ENCODE data around the gene ENO2. TPM values are rescaled to one million over a fixed set of nuclear protein-coding genes. Genes with fewer than 3 reads are reported as not detected.

Gene ENO2
- total and polyA plus RNA-seq, 4 donors: 1.1 to 3.1 (median 1.4) TPM

- H3K4me1 ChIP-seq (ENCODE audit: control insufficient read depth in 4 of 4, insufficient read depth in 4 of 4, low read length in 3 of 4): peaks cover 0 to 36% (median 14%) of the 10 kb centered on the region in 4 donors
- no peaks in the 10 kb centered on the region for H3K27me3 ChIP-seq (ENCODE audit: control insufficient read depth in 4 of 4, insufficient read depth in 4 of 4, low read length in 3 of 4)
- no peak for TF ChIP-seq TAF1 (conservative IDR thresholded peaks at IDR 0.05)
- TF ChIP-seq ZBTB33 (IDR thresholded peaks at IDR 0.05): no peak
- H3K4me3 ChIP-seq (ENCODE audit: low read depth in 1 of 3, low read length in 3 of 3): no peak overlapping the region
- no peak for DNase-seq (ENCODE audit: low spot score)
- peak overlapping the region; percentile 4 to 56 for H3K27ac ChIP-seq (ENCODE audit: low read depth in 1 of 2, low read length in 2 of 2)
- H3K9ac ChIP-seq (ENCODE audit: low read depth in 1 of 2, low read length in 2 of 2): no peak overlapping the region
- no peaks in the 10 kb centered on the region for H3K9me3 ChIP-seq (ENCODE audit: control insufficient read depth in 4 of 4, low read length in 3 of 4)
- peaks cover 0 to 3% (median 2%) of the 10 kb centered on the region in 4 donors for H3K36me3 ChIP-seq (ENCODE audit: control insufficient read depth in 4 of 4, insufficient read depth in 3 of 4, low read depth in 1 of 4, low read length in 3 of 4)
- 88% methylated on average over 28 of the region's 28 CpGs for WGBS
Measured at GRCh38 chr12:6957741-6958608, 43.6 kb downstream of the ENO2 start.

DNA sequence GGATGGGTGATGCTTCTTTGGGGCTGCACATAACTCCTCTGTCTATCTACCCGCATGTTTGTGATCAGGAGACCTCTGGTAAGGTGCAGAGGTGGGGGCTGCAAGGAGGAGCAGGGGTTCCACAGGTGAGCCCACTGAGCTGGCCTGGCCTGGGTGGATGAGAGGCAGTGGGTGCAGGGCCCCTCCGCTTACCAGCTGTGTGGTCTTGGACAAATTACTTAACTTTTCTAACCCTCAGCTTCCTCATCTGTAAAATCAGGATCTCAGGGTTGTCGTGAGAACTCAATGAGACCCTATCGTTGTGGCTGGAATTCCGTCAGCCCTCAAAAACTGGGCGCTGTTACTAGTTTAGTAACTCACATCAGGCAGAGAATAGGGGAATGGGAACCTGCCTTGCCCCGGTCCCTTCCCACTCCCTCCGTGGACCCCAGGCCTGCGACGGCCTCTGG, 44.3 kb downstream of the ENO2 start:
- Histone ChIP-seq H3K36me3 (ENCODE audit: control insufficient read depth in 4 of 4, insufficient read depth in 3 of 4, low read depth in 1 of 4, low read length in 3 of 4) (peaks cover 0 to 3% (median 2%) of the 10 kb centered on the region in 4 donors), H3K4me1 (ENCODE audit: control insufficient read depth in 4 of 4, insufficient read depth in 4 of 4, low read length in 3 of 4) (peaks cover 0 to 36% (median 14%) of the 10 kb centered on the region in 4 donors), H3K4me3 (ENCODE audit: low read depth in 1 of 3, low read length in 3 of 3) (no peak overlapping the region), H3K27ac (ENCODE audit: low read depth in 1 of 2, low read length in 2 of 2) (peak overlapping the region; percentile 56 to 73), H3K9ac (ENCODE audit: low read depth in 1 of 2, low read length in 2 of 2) (no peak overlapping the region), H3K27me3 (ENCODE audit: control insufficient read depth in 4 of 4, insufficient read depth in 4 of 4, low read length in 3 of 4) (no peaks in the 10 kb centered on the region), H3K9me3 (ENCODE audit: control insufficient read depth in 4 of 4, low read length in 3 of 4) (no peaks in the 10 kb centered on the region)
- no peak for TF ChIP-seq YY1 (IDR thresholded peaks at IDR 0.05)
- no peak for TF ChIP-seq TAF1 (conservative IDR thresholded peaks at IDR 0.05)
- TF ChIP-seq, protein P1, sequence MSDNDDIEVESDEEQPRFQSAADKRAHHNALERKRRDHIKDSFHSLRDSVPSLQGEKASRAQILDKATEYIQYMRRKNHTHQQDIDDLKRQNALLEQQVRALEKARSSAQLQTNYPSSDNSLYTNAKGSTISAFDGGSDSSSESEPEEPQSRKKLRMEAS (IDR thresholded peaks at IDR 0.05): no peak
- no peak for TF ChIP-seq FOXA2 (IDR thresholded peaks at IDR 0.05)
- TF ChIP-seq SP1 (IDR thresholded peaks at IDR 0.05): no peak
- TF ChIP-seq RAD21 (IDR thresholded peaks at IDR 0.05): no peak
- WGBS: 72% methylated on average over 10 of the region's 10 CpGs
- DNase-seq (ENCODE audit: low spot score): no peak

- Histone ChIP-seq H3K4me3 (ENCODE audit: low read depth in 1 of 3, low read length in 3 of 3) (no peak overlapping the region), H3K4me1 (ENCODE audit: control insufficient read depth in 4 of 4, insufficient read depth in 4 of 4, low read length in 3 of 4) (peaks cover 0 to 36% (median 14%) of the 10 kb centered on the region in 4 donors)
Measured at GRCh38 chr12:6959058-6959804, 44.9 kb downstream of the ENO2 start.

More at GRCh38 chr12:6959058-6959804, 44.9 kb downstream of the ENO2 start:
- Histone ChIP-seq H3K27me3 (ENCODE audit: control insufficient read depth in 4 of 4, insufficient read depth in 4 of 4, low read length in 3 of 4) (no peaks in the 10 kb centered on the region), H3K27ac (ENCODE audit: low read depth in 1 of 2, low read length in 2 of 2) (peak overlapping the region; percentile 56 to 73), H3K36me3 (ENCODE audit: control insufficient read depth in 4 of 4, insufficient read depth in 3 of 4, low read depth in 1 of 4, low read length in 3 of 4) (peaks cover 0 to 3% (median 2%) of the 10 kb centered on the region in 4 donors), H3K9me3 (ENCODE audit: control insufficient read depth in 4 of 4, low read length in 3 of 4) (no peaks in the 10 kb centered on the region), H3K9ac (ENCODE audit: low read depth in 1 of 2, low read length in 2 of 2) (no peak overlapping the region)
- no peak for DNase-seq (ENCODE audit: low spot score)
- 71% methylated on average over 24 of the region's 24 CpGs for WGBS
- TF ChIP-seq TAF1 (conservative IDR thresholded peaks at IDR 0.05) (no peak), YY1 (IDR thresholded peaks at IDR 0.05) (no peak), NR2F2 (IDR thresholded peaks at IDR 0.05) (peak; percentile 27)
